ENCODE measurements around the gene SFRP4.
A peak's percentile ranks its signal among the peaks of the same experiment; 100 is the strongest.

SFRP4 gene

GRCh38 chr7:37924491-37925041 lies 7.9 kb upstream of the SFRP4 start:
- DNase-seq, result no peak

GRCh38 chr7:37923996-37924395 lies 7.4 kb upstream of the SFRP4 start:
- DNase-seq, result no peak

- no peak for DNase-seq
Observed at GRCh38 chr7:37921876-37922275, 5.3 kb upstream of the SFRP4 start.

GRCh38 chr7:37920849-37921805 lies 4.5 kb upstream of the SFRP4 start:
- DNase-seq, result peak in 1 of 2 experiments; percentile 10

GRCh38 chr7:37920305-37920848 lies 3.8 kb upstream of the SFRP4 start, which contains the start of gene EPDR1:
Gene EPDR1 (plus strand): TSS chr7:37920640. CDS start chr7:37920940, 300 bp downstream.
- DNase-seq, result peak in 1 of 2 experiments; percentile 33

GRCh38 chr7:37918526-37918925 lies 1.9 kb upstream of the SFRP4 start:
- DNase-seq, result no peak

- DNase-seq, result no peak
Observed at GRCh38 chr7:37916017-37916672, 472 bp downstream of the SFRP4 start.

GRCh38 chr7:37915438-37915837 lies 1.2 kb downstream of the SFRP4 start:
- DNase-seq, result no peak

GRCh38 chr7:37912756-37913155 lies 3.9 kb downstream of the SFRP4 start:
- DNase-seq, result no peak

GRCh38 chr7:37908221-37908788 lies 8.3 kb downstream of the SFRP4 start:
- no peak for DNase-seq

GRCh38 chr7:37901890-37902524 lies 14.6 kb downstream of the SFRP4 start:
- no peak for DNase-seq

GRCh38 chr7:37901236-37901827 lies 15.3 kb downstream of the SFRP4 start:
- no peak for DNase-seq

- DNase-seq, result no peak
Observed at GRCh38 chr7:37899712-37900247, 16.8 kb downstream of the SFRP4 start.

- DNase-seq, result no peak
Observed at GRCh38 chr7:37894671-37895070, 21.9 kb downstream of the SFRP4 start.

GRCh38 chr7:37893359-37893758 lies 23.3 kb downstream of the SFRP4 start:
- DNase-seq, result no peak

- no peak for DNase-seq
Observed at GRCh38 chr7:37882086-37882485, 34.5 kb downstream of the SFRP4 start.

Data from activated CD4-positive, alpha-beta T cell treated with anti-CD3 and anti-CD28 coated beads, Interleukin-2, amount 50 U/mL, for 48 hours (primary cell).